Measurements from ENCODE around the gene GM2A. TPM values are rescaled to one million over a fixed set of nuclear protein-coding genes. Genes with fewer than 3 reads are reported as not detected.
"Not testable (repeated sequence)": the region's sequence is repeated elsewhere in the genome, so short reads cannot be mapped to it uniquely, and the experiment has no call there.

The GM2A gene
- total RNA-seq, 1 donor from 2014 or later = 51.3 TPM

DNA sequence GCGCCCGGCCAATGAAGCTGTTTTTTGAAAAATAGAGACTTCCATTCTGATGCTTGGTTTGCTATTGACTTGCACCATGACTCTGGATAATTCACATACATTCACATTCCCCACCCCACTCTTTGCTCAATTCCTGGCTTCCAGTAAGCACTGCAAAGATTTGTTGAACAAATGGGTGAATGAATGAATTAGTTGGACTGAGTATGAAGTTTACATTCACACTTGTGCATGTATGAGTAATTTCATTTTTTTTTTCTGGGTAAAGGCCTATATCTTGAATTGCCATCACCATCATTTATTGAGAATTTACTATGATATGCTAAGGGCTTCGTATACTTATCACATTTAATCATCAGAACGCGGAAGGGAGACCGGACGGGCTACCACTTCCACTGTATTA, 15.3 kb upstream of the GM2A start:
- POLR2A ChIA-PET = interaction anchor here (0.6 to 7.4 kb wide), 22 partner anchors 10 to 825 kb away, joined by 3 to 104 read pairs (median 4); partner anchors contain the start of genes ANXA6, CCDC69, CD74 and GM2A

DNA sequence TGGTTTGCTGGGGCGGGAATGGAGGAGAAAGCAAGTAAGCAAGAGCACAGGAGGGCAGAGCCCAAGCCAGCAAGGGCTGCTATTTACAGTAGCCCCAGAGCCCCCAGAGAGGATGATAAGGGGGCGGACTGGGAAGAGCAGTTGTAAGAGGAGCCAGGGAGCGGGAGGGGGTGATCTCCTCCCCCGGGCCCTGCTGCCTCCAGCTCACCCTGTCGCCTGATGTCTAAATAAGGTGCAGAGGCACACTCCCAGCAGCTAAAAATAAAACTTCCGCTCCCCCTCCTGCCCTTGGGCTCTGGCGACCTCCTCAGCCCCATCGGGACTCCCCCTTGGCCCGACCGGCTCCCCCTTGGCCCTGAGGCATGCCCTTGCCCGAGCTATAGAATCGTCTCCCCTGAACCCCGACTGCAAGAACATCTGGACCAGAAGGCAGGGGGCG, 14.7 kb upstream of the GM2A start:
- intact Hi-C loops (cut with micrococcal nuclease) = loop anchor here (1.0 to 2.0 kb wide), 5 partner anchors 14 to 438 kb away; partner anchors contain the start of gene CCDC69
- Mint-ChIP-seq H3K9me3 (no peaks in the 10 kb centered on the region), H3K27me3 (no peaks in the 10 kb centered on the region), H3K27ac (peak overlapping the region; percentile 83), H3K4me3 (peak overlapping the region; percentile 77), H3K36me3 (ENCODE audit: low read depth) (no peaks in the 10 kb centered on the region), H3K4me1 (peaks cover 95% of the 10 kb centered on the region)
- POLR2A ChIA-PET = interaction anchor here (0.6 to 7.4 kb wide), 29 partner anchors 9 to 826 kb away, joined by 3 to 104 read pairs (median 4); partner anchors contain the start of genes ANXA6, CCDC69, CD74 and GM2A
- ATAC-seq (ENCODE audit: low read depth) (peak; percentile 54), DNase-seq (peak; percentile 53)
- CTCF ChIA-PET = interaction anchor here (0.8 to 6.8 kb wide), 36 partner anchors 9 to 438 kb away, joined by 3 to 122 read pairs (median 6); partner anchors contain the start of genes CCDC69 and GM2A
- TF ChIP-seq, protein P1, sequence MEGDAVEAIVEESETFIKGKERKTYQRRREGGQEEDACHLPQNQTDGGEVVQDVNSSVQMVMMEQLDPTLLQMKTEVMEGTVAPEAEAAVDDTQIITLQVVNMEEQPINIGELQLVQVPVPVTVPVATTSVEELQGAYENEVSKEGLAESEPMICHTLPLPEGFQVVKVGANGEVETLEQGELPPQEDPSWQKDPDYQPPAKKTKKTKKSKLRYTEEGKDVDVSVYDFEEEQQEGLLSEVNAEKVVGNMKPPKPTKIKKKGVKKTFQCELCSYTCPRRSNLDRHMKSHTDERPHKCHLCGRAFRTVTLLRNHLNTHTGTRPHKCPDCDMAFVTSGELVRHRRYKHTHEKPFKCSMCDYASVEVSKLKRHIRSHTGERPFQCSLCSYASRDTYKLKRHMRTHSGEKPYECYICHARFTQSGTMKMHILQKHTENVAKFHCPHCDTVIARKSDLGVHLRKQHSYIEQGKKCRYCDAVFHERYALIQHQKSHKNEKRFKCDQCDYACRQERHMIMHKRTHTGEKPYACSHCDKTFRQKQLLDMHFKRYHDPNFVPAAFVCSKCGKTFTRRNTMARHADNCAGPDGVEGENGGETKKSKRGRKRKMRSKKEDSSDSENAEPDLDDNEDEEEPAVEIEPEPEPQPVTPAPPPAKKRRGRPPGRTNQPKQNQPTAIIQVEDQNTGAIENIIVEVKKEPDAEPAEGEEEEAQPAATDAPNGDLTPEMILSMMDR (IDR thresholded peaks at IDR 0.05) = no peak

More for the DNA sequence above, 15.3 kb upstream of the GM2A start:
- H3K9me3 Mint-ChIP-seq = no peaks in the 10 kb centered on the region
- H3K4me3 Mint-ChIP-seq = peak overlapping the region; percentile 77
- CTCF ChIA-PET = interaction anchor here (0.9 to 6.8 kb wide), 26 partner anchors 8 to 437 kb away, joined by 3 to 122 read pairs (median 6); partner anchors contain the start of genes CCDC69 and GM2A
- no peak for ATAC-seq (ENCODE audit: low read depth)
- intact Hi-C loops (cut with micrococcal nuclease) = loop anchor here (1.0 to 2.0 kb wide), 6 partner anchors 13 to 437 kb away; partner anchors contain the start of gene CCDC69
- TF ChIP-seq, protein P1 (IDR thresholded peaks at IDR 0.05) = no peak
- DNase-seq = no peak
- peaks cover 96% of the 10 kb centered on the region for H3K4me1 Mint-ChIP-seq
- no peaks in the 10 kb centered on the region for H3K36me3 Mint-ChIP-seq (ENCODE audit: low read depth)
- peak overlapping the region; percentile 83 for H3K27ac Mint-ChIP-seq
- H3K27me3 Mint-ChIP-seq = no peaks in the 10 kb centered on the region

DNA sequence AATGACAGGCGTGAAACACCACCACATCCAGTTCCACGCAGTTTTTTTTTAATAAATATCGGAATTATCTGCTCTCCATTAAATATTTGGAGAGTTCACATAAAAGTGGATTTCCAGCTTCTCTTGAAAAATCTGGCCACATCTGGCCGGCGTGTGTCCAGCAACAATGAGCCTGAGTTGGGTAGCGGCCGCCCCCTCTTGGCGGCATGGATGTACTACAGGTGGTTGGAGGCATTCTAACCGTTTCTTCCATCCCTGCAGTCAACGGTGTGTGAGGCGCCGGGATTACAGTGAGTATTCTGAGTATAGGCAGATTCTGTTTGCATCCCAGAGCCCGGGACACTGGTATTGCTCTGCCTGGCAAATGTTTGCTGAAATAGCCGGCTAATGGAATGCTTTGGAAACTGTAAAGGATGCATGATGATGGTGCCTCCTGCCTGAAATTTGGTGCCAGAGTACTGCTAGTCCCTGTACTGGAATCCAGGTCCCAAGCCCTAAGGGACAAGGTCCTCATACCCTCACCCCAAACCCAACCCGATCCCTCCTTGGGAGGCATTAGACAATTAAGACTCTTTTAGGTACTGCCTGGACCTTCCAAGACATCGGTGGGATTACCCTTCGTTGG, 13.6 kb upstream of the GM2A start:
- peak overlapping the region; percentile 72 for H3K27ac Mint-ChIP-seq
- peaks cover 95% of the 10 kb centered on the region for H3K4me1 Mint-ChIP-seq
- no peaks in the 10 kb centered on the region for H3K27me3 Mint-ChIP-seq
- no peaks in the 10 kb centered on the region for H3K36me3 Mint-ChIP-seq (ENCODE audit: low read depth)
- H3K9me3 Mint-ChIP-seq = no peaks in the 10 kb centered on the region
- ATAC-seq (ENCODE audit: low read depth) (peak; percentile 60), DNase-seq (peak; percentile 58)
- peak overlapping the region; percentile 77 for H3K4me3 Mint-ChIP-seq
- TF ChIP-seq, protein P1 (IDR thresholded peaks at IDR 0.05) = peak; percentile 85
- ChIA-PET POLR2A (interaction anchor here (1.0 to 7.4 kb wide), 19 partner anchors 13 to 180 kb away, joined by 3 to 104 read pairs (median 5); partner anchors contain the start of genes CCDC69 and GM2A), CTCF (interaction anchor here (0.6 to 6.8 kb wide), 35 partner anchors 10 to 439 kb away, joined by 3 to 122 read pairs (median 6); partner anchors contain the start of genes CCDC69 and GM2A)
- intact Hi-C loops (cut with micrococcal nuclease) = loop anchor here (1.0 to 2.0 kb wide), 7 partner anchors 13 to 439 kb away; no protein-coding TSS in a partner anchor

DNA sequence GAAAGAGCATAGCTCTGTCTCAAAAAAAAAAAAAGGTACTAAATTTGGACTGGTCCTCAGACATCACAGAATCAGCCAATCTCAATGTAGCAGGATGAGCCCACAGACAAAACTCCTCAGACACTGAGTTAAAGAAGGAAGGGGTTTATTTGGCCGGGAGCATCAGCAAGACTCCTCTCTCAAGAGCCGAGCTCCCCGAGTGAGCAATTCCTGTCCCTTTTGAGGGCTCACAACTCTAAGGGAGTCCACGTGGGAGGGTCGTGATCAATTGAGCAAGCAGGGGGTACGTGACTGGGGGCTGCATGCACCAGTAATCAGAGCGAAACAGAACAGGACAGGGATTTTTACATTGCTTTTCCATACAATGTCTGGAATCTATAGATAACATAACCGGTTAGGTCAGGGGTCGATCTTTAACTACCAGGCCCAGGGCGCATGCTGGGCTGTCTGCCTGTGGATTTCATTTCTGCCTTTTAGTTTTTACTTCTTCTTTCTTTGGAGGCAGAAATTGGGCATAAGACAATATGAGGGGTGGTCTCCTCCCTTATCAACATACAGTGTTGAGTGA, 12.6 kb upstream of the GM2A start:
- DNase-seq; intact Hi-C loops (cut with micrococcal nuclease); H3K36me3 Mint-ChIP-seq (ENCODE audit: low read depth); H3K4me3 Mint-ChIP-seq; H3K27me3 Mint-ChIP-seq; H3K9me3 Mint-ChIP-seq; ATAC-seq (ENCODE audit: low read depth): not testable (repeated sequence)
- peaks cover 88% of the 10 kb centered on the region for H3K4me1 Mint-ChIP-seq
- H3K27ac Mint-ChIP-seq = peak overlapping the region; percentile 51
- CTCF ChIA-PET = interaction anchor here (0.7 to 6.8 kb wide), 13 partner anchors 16 to 189 kb away, joined by 3 to 122 read pairs (median 5); partner anchors contain the start of gene CCDC69
- POLR2A ChIA-PET = interaction anchor here (1.3 to 7.4 kb wide), 5 partner anchors 12 to 116 kb away, joined by 4 to 104 read pairs (median 39); partner anchors contain the start of gene GM2A

DNA sequence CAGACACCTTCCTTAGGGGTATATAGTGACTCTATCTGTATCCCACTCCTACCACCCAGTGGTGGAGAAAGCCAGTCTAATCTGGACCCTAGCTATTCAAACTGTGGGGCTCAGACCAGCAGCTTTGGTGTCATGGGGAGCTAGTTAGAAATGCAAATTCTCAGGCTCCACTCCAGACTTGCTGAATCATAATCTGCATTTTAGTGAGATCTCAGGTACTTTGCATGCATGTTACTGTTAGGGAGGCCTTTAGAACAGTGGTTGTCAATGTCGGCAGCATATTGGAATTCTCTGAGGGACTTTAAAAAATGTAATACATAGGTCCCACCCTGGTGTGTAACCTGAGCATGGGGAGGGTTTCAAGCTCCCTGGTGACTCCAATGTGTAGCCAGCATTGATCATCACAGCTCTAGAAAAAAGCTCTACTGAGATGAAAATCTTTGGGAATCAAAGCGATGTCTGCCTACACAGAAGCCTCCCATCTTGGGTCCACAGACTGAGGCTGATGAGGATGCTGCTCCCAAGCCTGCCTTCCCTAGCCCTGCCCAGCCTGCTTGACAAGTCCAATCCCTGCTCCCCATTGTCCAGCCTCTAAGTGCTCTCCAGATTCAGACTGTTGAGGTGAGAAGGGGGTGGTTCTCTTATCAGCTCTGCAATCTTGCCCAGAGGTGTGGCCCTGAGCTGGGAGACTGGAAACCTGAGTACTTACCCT, 11.9 kb upstream of the GM2A start:
- ChIA-PET POLR2A (interaction anchor here (0.7 to 7.4 kb wide), 10 partner anchors 11 to 116 kb away, joined by 3 to 104 read pairs (median 4); partner anchors contain the start of genes CCDC69 and GM2A), CTCF (interaction anchor here (0.6 to 6.8 kb wide), 19 partner anchors 11 to 498 kb away, joined by 3 to 122 read pairs (median 4); partner anchors contain the start of genes CCDC69 and GM2A)
- DNase-seq = no peak
- peaks cover 85% of the 10 kb centered on the region for H3K4me1 Mint-ChIP-seq
- peak overlapping the region; percentile 51 for H3K27ac Mint-ChIP-seq
- TF ChIP-seq, protein P1 (IDR thresholded peaks at IDR 0.05) = no peak
- H3K4me3 Mint-ChIP-seq = no peak overlapping the region
- H3K36me3 Mint-ChIP-seq (ENCODE audit: low read depth) = no peaks in the 10 kb centered on the region
- peak; percentile 16 for ATAC-seq (ENCODE audit: low read depth)
- H3K9me3 Mint-ChIP-seq = no peaks in the 10 kb centered on the region
- no peaks in the 10 kb centered on the region for H3K27me3 Mint-ChIP-seq
- intact Hi-C loops (cut with micrococcal nuclease) = no loop called here

All from activated B cell treated with CpG ODN at 0.5 μM for 24 hours (primary cell).